Esophagus squamous epithelium (tissue), 4 donors: ENCODE results near the gene RNF207.

Source experiments
- POLR2A ChIP-seq, 4 donors: fragments of 450-650 bp; IDR thresholded peaks; one replicate each; pipeline ENCODE4 v1.6.1; 2017; ENCODE audit warnings: antibody characterized with exemption in 4 of 4, mild to moderate bottlenecking in 4 of 4, moderate library complexity in 3 of 4
- TF ChIP-seq, protein P1 (sequence below), 6 experiments: fragments of 450-650 bp in 4 of 6; fragments of 200-600 bp in 2 of 6; sonication (generic) in 2 of 6; IDR thresholded peaks; one replicate each; pipeline ENCODE4 v1.5.1; 2016 to 2019; ENCODE audit warnings: antibody characterized with exemption in 6 of 6, mild to moderate bottlenecking in 4 of 6, moderate library complexity in 4 of 6

GRCh38 chr1:6191968-6192367, 14.0 kb upstream of the RNF207 start:
- TF ChIP-seq, protein P1, sequence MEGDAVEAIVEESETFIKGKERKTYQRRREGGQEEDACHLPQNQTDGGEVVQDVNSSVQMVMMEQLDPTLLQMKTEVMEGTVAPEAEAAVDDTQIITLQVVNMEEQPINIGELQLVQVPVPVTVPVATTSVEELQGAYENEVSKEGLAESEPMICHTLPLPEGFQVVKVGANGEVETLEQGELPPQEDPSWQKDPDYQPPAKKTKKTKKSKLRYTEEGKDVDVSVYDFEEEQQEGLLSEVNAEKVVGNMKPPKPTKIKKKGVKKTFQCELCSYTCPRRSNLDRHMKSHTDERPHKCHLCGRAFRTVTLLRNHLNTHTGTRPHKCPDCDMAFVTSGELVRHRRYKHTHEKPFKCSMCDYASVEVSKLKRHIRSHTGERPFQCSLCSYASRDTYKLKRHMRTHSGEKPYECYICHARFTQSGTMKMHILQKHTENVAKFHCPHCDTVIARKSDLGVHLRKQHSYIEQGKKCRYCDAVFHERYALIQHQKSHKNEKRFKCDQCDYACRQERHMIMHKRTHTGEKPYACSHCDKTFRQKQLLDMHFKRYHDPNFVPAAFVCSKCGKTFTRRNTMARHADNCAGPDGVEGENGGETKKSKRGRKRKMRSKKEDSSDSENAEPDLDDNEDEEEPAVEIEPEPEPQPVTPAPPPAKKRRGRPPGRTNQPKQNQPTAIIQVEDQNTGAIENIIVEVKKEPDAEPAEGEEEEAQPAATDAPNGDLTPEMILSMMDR (IDR thresholded peaks at IDR 0.05) = no peak
- TF ChIP-seq POLR2A (IDR thresholded peaks at IDR 0.05) = no peak
